HepG2 (cell line): ENCODE measurements around the gene MZF1. TPM values are rescaled to one million over a fixed set of nuclear protein-coding genes. Genes with fewer than 3 reads are reported as not detected.

Source experiments
- CERS6 ChIP-seq: sonication (generic); formaldehyde crosslinking; IDR thresholded peaks from 2 replicates; pipeline ENCODE4 v1.5.0; 2020; ENCODE audit warnings: missing genetic modification reagents
- FOSL2 ChIP-seq: sonication (generic); formaldehyde crosslinking; IDR thresholded peaks from 2 replicates; pipeline ENCODE4 v1.4.0; 2020; ENCODE audit warnings: missing genetic modification reagents
- KDM5A ChIP-seq: fragments of 200-600 bp; sonication (generic); IDR thresholded peaks from 2 replicates; pipeline ENCODE4 v1.7.0; 2018; ENCODE audit warnings: antibody characterized with exemption, mild to moderate bottlenecking, low read length, borderline replicate concordance
- MLLT10 ChIP-seq: sonication (generic); formaldehyde crosslinking; IDR thresholded peaks from 2 replicates; pipeline ENCODE4 v1.4.0; 2020; ENCODE audit warnings: missing genetic modification reagents
- MYC ChIP-seq: sonication (generic); formaldehyde crosslinking; IDR thresholded peaks from 2 replicates; pipeline ENCODE4 v1.9.0; 2021; ENCODE audit warnings: missing genetic modification reagents, borderline replicate concordance
- NBN ChIP-seq: fragments of 450-650 bp; conservative IDR thresholded peaks from 2 replicates; pipeline ENCODE4 v1.6.1; 2017
- POLR2AphosphoS5 ChIP-seq: IDR thresholded peaks from 2 replicates; pipeline ENCODE4 v1.6.1; 2012; ENCODE audit warnings: low read depth, low read length
- RBFOX2 ChIP-seq: fragments of 200-400 bp; formaldehyde crosslinking; IDR thresholded peaks from 2 replicates; pipeline ENCODE4 v1.6.1; 2017; ENCODE audit warnings: low read depth, mild to moderate bottlenecking, low read length
- REL ChIP-seq: sonication (generic); formaldehyde crosslinking; conservative IDR thresholded peaks from 2 replicates; pipeline ENCODE4 v1.8.0; 2022; ENCODE audit warnings: mild to moderate bottlenecking, missing genetic modification reagents, moderate library complexity
- SALL1 ChIP-seq: sonication (generic); formaldehyde crosslinking; IDR thresholded peaks from 2 replicates; pipeline ENCODE4 v1.8.0; 2022; ENCODE audit warnings: mild to moderate bottlenecking, missing genetic modification reagents
- SP2 ChIP-seq: sonication (generic); formaldehyde crosslinking; IDR thresholded peaks from 2 replicates; pipeline ENCODE4 v1.5.1; 2020; ENCODE audit warnings: mild to moderate bottlenecking, missing genetic modification reagents
- TAF15 ChIP-seq: fragments of 200-400 bp; formaldehyde crosslinking; IDR thresholded peaks from one replicate; pipeline ENCODE4 v1.6.1; 2018; ENCODE audit warnings: mild to moderate bottlenecking, low read depth, low read length; ENCODE audit not compliant: poor library complexity, severe bottlenecking
- TOE1 ChIP-seq: sonication (generic); formaldehyde crosslinking; IDR thresholded peaks from 2 replicates; pipeline ENCODE4 v1.4.0; 2020; ENCODE audit warnings: mild to moderate bottlenecking, missing genetic modification reagents
- U2AF2 ChIP-seq: fragments of 200-400 bp; formaldehyde crosslinking; IDR thresholded peaks from 2 replicates; pipeline ENCODE4 v1.6.1; 2017; ENCODE audit warnings: low read depth, mild to moderate bottlenecking, low read length
- ZKSCAN8 ChIP-seq: IDR thresholded peaks from 2 replicates; pipeline ENCODE4 v1.6.1; 2016; ENCODE audit warnings: borderline replicate concordance, missing genetic modification reagents, missing compliant biosample characterization
- ZNF446 ChIP-seq: sonication (generic); formaldehyde crosslinking; IDR thresholded peaks from 2 replicates; pipeline ENCODE4 v1.5.0; 2020; ENCODE audit warnings: mild to moderate bottlenecking, missing genetic modification reagents
- ZNF460 ChIP-seq: sonication (generic); formaldehyde crosslinking; IDR thresholded peaks from 2 replicates; pipeline ENCODE4 v1.5.1; 2020; ENCODE audit warnings: missing genetic modification reagents, mild to moderate bottlenecking, borderline replicate concordance
- ZSCAN25 ChIP-seq: sonication (generic); formaldehyde crosslinking; IDR thresholded peaks from 2 replicates; pipeline ENCODE4 v1.8.0; 2022; ENCODE audit warnings: mild to moderate bottlenecking, missing genetic modification reagents
- polyA plus RNA-seq, 8 experiments: library from polyadenylated mRNA; depleted of rRNA in 3 of 8; stranded (reverse) in 7 of 8; unstranded in 1 of 8; fragments of >200 nt; fragmentation: Illumina TruSeq in 4 of 8; extraction: Trizol in 4 of 8; gene quantifications; 2 replicates each; pipeline versions ENCODE4 v1.2.1 to v1.2.3, GENCODE V29; 2011 to 2016; ENCODE audit warnings: low read depth in 4 of 8, missing spikeins in 1 of 8, mixed read lengths in 1 of 8; ENCODE audit not compliant: insufficient read depth in 1 of 8
- total RNA-seq, 5 experiments: library from RNA; depleted of rRNA; stranded (reverse); fragments of >200 nt; fragmentation: Illumina TruSeq; extraction: Trizol; gene quantifications; 2 replicates each; pipeline ENCODE4 v1.2.3, GENCODE V29; 2016; ENCODE audit warnings: low read depth in 1 of 5
- TF ChIP-seq, protein P1 (sequence below): sonication (generic); formaldehyde crosslinking; IDR thresholded peaks from 2 replicates; pipeline ENCODE4 v1.4.0; 2020; ENCODE audit warnings: missing genetic modification reagents
- TF ChIP-seq, protein P2 (sequence below): sonication (generic); formaldehyde crosslinking; IDR thresholded peaks from 2 replicates; pipeline ENCODE4 v1.8.1; 2023; ENCODE audit warnings: mild to moderate bottlenecking, missing genetic modification reagents
- TF ChIP-seq, protein P3 (sequence below): sonication (generic); formaldehyde crosslinking; IDR thresholded peaks from 2 replicates; pipeline ENCODE4 v1.4.0; 2020; ENCODE audit warnings: missing genetic modification reagents
- TF ChIP-seq, protein P4 (sequence below): IDR thresholded peaks from 2 replicates; pipeline ENCODE4 v1.4.0; 2020; ENCODE audit warnings: mild to moderate bottlenecking, missing genetic modification reagents

MZF1 gene
- total and polyA plus RNA-seq, 2 of the 13 experiments (the other 11 are each of a cell fraction or from before 2014, with no cell fraction given) = 3.1 to 8.1 TPM

DNA sequence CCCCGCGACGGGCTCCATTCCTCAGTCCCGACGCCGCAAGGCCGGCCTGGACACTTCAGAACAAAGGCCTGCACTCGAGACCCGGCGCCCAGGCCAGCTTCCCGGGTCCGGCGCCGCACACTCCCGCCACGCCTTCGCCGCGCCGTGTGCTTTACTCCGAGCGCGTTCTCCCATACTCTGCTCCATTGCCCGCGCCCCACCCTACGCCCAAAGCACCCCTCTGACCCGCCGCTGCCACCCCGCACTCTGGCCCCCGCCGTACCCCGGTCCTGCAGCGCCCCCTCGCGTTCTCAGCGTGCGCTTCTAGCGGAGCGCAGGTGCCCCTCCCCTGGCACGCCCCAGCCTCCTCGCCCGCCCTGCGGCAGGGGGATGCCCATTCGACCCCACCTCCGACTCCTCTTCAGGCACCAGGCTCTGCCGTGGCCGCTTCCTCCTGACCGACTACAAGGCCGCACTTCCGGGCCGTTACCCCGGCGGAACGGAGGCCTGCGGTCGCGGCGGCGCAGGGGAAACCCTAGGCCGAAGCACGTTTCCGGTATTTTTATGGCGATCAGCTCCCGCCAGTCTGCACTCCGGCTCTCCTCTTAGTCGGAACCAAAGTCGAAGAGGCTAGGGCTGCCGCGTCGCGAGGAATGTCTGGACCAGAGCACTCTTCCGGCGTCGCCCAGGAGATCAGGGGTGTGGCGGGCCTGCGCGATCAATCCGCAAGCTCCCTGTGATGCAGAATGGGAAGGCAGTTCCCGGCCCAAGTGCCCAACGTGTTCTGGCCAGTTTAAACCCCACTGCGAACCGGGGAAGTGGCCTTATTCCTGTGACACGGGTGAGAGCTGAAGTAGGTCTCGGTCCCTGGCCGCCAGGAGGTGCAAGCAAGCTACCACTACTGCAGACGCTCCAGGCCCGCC is 53.5 kb downstream of the MZF1 start, which contains the start of gene ZBTB45 (continued):
- TF ChIP-seq, protein P1, sequence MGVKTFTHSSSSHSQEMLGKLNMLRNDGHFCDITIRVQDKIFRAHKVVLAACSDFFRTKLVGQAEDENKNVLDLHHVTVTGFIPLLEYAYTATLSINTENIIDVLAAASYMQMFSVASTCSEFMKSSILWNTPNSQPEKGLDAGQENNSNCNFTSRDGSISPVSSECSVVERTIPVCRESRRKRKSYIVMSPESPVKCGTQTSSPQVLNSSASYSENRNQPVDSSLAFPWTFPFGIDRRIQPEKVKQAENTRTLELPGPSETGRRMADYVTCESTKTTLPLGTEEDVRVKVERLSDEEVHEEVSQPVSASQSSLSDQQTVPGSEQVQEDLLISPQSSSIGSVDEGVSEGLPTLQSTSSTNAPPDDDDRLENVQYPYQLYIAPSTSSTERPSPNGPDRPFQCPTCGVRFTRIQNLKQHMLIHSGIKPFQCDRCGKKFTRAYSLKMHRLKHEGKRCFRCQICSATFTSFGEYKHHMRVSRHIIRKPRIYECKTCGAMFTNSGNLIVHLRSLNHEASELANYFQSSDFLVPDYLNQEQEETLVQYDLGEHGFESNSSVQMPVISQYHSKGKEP (CRISPR knock-in tag) = peak; percentile 77
- TF ChIP-seq REL (CRISPR knock-in tag) (peak; percentile 93; the same call in 1 of the 2 replicates), KDM5A (peak; percentile 99), CERS6 (CRISPR knock-in tag) (no peak), MYC (CRISPR knock-in tag) (peak; percentile 93), RBFOX2 (peak; percentile 93), NBN (no peak), MLLT10 (CRISPR knock-in tag) (no peak), ZNF460 (peak; percentile 78; the same call in 1 of the 2 replicates), ZSCAN25 (CRISPR knock-in tag) (peak; percentile 69), FOSL2 (peak; percentile 75), TOE1 (CRISPR knock-in tag) (peak; percentile 72; the same call in 1 of the 2 replicates), U2AF2 (no peak), POLR2AphosphoS5 (peak; percentile 78), ZNF446 (CRISPR knock-in tag) (0 out of 2 replicates have a peak, but pooled peaks have one; percentile 41), TAF15 (peak; percentile 91), ZKSCAN8 (CRISPR knock-in tag) (peak; percentile 87; the same call in 1 of the 2 replicates), SALL1 (CRISPR knock-in tag) (peak; percentile 87), SP2 (peak; percentile 74)
- TF ChIP-seq, protein P2, sequence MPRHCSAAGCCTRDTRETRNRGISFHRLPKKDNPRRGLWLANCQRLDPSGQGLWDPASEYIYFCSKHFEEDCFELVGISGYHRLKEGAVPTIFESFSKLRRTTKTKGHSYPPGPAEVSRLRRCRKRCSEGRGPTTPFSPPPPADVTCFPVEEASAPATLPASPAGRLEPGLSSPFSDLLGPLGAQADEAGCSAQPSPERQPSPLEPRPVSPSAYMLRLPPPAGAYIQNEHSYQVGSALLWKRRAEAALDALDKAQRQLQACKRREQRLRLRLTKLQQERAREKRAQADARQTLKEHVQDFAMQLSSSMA (CRISPR knock-in tag) = peak; percentile 98
- TF ChIP-seq, protein P3, sequence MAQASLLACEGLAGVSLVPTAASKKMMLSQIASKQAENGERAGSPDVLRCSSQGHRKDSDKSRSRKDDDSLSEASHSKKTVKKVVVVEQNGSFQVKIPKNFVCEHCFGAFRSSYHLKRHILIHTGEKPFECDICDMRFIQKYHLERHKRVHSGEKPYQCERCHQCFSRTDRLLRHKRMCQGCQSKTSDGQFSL (CRISPR knock-in tag) = no peak; the same call in 1 of the 2 replicates
- TF ChIP-seq, protein P4, sequence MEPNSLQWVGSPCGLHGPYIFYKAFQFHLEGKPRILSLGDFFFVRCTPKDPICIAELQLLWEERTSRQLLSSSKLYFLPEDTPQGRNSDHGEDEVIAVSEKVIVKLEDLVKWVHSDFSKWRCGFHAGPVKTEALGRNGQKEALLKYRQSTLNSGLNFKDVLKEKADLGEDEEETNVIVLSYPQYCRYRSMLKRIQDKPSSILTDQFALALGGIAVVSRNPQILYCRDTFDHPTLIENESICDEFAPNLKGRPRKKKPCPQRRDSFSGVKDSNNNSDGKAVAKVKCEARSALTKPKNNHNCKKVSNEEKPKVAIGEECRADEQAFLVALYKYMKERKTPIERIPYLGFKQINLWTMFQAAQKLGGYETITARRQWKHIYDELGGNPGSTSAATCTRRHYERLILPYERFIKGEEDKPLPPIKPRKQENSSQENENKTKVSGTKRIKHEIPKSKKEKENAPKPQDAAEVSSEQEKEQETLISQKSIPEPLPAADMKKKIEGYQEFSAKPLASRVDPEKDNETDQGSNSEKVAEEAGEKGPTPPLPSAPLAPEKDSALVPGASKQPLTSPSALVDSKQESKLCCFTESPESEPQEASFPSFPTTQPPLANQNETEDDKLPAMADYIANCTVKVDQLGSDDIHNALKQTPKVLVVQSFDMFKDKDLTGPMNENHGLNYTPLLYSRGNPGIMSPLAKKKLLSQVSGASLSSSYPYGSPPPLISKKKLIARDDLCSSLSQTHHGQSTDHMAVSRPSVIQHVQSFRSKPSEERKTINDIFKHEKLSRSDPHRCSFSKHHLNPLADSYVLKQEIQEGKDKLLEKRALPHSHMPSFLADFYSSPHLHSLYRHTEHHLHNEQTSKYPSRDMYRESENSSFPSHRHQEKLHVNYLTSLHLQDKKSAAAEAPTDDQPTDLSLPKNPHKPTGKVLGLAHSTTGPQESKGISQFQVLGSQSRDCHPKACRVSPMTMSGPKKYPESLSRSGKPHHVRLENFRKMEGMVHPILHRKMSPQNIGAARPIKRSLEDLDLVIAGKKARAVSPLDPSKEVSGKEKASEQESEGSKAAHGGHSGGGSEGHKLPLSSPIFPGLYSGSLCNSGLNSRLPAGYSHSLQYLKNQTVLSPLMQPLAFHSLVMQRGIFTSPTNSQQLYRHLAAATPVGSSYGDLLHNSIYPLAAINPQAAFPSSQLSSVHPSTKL (CRISPR knock-in tag) = peak; percentile 81
